Measurements from ENCODE around the gene WDR90.

DNA sequence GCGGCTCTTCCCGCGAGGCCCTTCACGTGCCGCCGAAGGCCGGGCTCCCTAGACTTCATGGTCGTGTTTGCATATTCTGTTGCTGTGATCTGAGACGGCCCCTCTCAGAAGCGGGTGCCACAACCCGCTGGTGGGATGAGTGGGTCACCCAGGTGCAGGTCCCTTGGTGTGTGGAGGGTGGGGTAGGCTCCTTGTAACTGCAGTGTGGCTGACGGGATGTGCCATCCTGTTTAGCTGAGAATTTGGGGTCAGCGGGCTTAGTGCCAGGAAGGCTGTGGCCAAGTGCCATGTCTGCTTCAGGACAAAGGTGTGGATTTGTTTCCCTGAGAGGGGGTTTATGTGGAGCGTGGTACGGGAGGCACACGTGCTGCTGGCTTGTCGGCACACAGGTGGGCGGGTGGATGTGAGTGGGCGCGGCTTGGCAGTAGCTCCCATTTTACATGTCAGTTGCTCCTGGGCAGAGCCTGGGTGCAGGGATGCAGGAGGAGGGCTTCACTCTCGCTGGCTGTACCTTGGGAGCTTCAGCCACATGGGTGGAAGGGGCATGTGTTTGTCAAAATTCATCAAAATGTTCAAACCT lies 27.5 kb upstream of the WDR90 start:
- TF ChIP-seq EP300 (IDR thresholded peaks at IDR 0.05; ENCODE audit: low read depth) (no peak), CTCF (IDR thresholded peaks at IDR 0.05) (no peak), POLR2A (IDR thresholded peaks at IDR 0.05) (no peak), POLR2AphosphoS5 (IDR thresholded peaks at IDR 0.05) (no peak)

Measured in transverse colon (tissue), 4 donors.